Mesendoderm (in vitro differentiated cells): ENCODE results near the gene CCDC196.

Experiments
- DNase-seq: peaks from one replicate; pipeline ENCODE4 v3.0.0; 2013
- H2AK5ac ChIP-seq: 2 replicates; pipeline ENCODE4 v1.6.1; 2013; ENCODE audit warnings: low read length, inconsistent platforms
- H2BK120ac ChIP-seq: 2 replicates; pipeline ENCODE4 v1.6.1; 2013; ENCODE audit warnings: low read depth, mild to moderate bottlenecking, low read length, moderate library complexity, mixed read lengths
- H2BK15ac ChIP-seq: replicated peaks from 2 replicates; pipeline ENCODE4 v1.6.1; 2013; ENCODE audit warnings: low read depth, mild to moderate bottlenecking, moderate library complexity
- H2BK5ac ChIP-seq: 2 replicates; pipeline ENCODE4 v1.6.1; 2013; ENCODE audit warnings: low read length, inconsistent platforms
- H3K18ac ChIP-seq: 2 replicates; pipeline ENCODE4 v1.6.1; 2013; ENCODE audit warnings: mild to moderate bottlenecking, low read length, mixed read lengths
- H3K23ac ChIP-seq: one replicate; pipeline ENCODE4 v1.6.1; 2013; ENCODE audit warnings: low read length
- H3K27ac ChIP-seq: 2 replicates; pipeline ENCODE4 v1.5.1; 2013; ENCODE audit warnings: low read depth, mild to moderate bottlenecking, inconsistent platforms, low read length, moderate library complexity
- H3K27me3 ChIP-seq: 2 replicates; pipeline ENCODE4 v1.6.1; 2013; ENCODE audit warnings: low read length, control low read depth, mild to moderate bottlenecking, inconsistent platforms; ENCODE audit not compliant: insufficient read depth, poor library complexity
- H3K36me3 ChIP-seq: 2 replicates; pipeline ENCODE4 v1.6.1; 2013; ENCODE audit warnings: low read length, inconsistent platforms; ENCODE audit not compliant: control insufficient read depth, insufficient read depth
- H3K4ac ChIP-seq: one replicate; pipeline ENCODE4 v1.6.1; 2013; ENCODE audit warnings: low read depth, mild to moderate bottlenecking, low read length, moderate library complexity
- H3K4me1 ChIP-seq: 2 replicates; pipeline ENCODE4 v1.6.1; 2013; ENCODE audit warnings: low read depth, low read length, inconsistent platforms; ENCODE audit not compliant: control insufficient read depth
- H3K4me2 ChIP-seq: 2 replicates; pipeline ENCODE4 v1.6.1; 2013; ENCODE audit warnings: low read length
- H3K4me3 ChIP-seq: 2 replicates; pipeline ENCODE4 v1.5.1; 2013; ENCODE audit warnings: mild to moderate bottlenecking, low read length
- H3K56ac ChIP-seq: one replicate; pipeline ENCODE4 v1.6.1; 2013; ENCODE audit warnings: low read length
- H3K79me1 ChIP-seq: 2 replicates; pipeline ENCODE4 v1.6.1; 2013; ENCODE audit warnings: low read length, inconsistent platforms
- H3K79me2 ChIP-seq: 2 replicates; pipeline ENCODE4 v1.6.1; 2013; ENCODE audit warnings: mild to moderate bottlenecking, low read length; ENCODE audit not compliant: control insufficient read depth, insufficient read depth
- H3K9ac ChIP-seq: 2 replicates; pipeline ENCODE4 v1.6.1; 2013; ENCODE audit warnings: low read length, inconsistent platforms
- H4K5ac ChIP-seq: one replicate; pipeline ENCODE4 v1.6.1; 2013; ENCODE audit warnings: low read length
- H4K8ac ChIP-seq: one replicate; pipeline ENCODE4 v1.6.1; 2013; ENCODE audit warnings: low read depth, mild to moderate bottlenecking, control low read depth, low read length, moderate library complexity
- WGBS: extraction: QIAGEN DNeasy Blood & Tissue Kit; methylation state at CpG from one replicate; pipeline ENCODE4 v1.1.7; 2013; ENCODE audit warnings: low lambda C conversion rate, missing lambda C conversion rate; ENCODE audit not compliant: insufficient coverage; ENCODE audit errors: extremely low coverage; 5-methylcytosine and 5-hydroxymethylcytosine counted together

The CCDC196 gene

DNA sequence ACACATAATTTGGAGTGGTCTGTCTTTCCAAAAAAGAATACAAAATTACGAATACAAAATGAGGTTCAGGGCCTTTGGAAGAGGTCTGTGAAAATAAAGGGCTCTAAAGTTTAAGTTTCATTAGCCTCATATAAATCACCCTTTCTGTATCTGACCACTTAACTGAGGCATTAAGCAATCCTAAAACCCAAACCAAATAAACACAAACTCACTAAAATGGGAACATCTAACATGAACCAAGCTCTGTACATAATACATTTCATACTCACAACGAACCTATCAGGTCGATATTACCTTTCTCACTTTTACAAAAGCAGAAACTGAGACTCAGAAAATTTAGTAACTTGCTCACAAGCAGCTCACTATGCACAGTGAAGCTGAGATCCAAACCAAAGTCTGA, 1.1 kb upstream of the CCDC196 start:
- Histone ChIP-seq H3K4me2 (no peak overlapping the region), H3K4me1 (no peaks in the 10 kb centered on the region), H2BK15ac (no peak overlapping the region), H3K79me2 (no peaks in the 10 kb centered on the region), H3K23ac (no peak overlapping the region), H3K27ac (no peak overlapping the region), H2AK5ac (no peak overlapping the region), H3K56ac (no peak overlapping the region), H2BK120ac (no peak overlapping the region), H3K27me3 (no peaks in the 10 kb centered on the region), H4K5ac (no peak overlapping the region), H3K4me3 (no peak overlapping the region), H3K79me1 (no peaks in the 10 kb centered on the region), H3K9ac (no peak overlapping the region), H2BK5ac (no peak overlapping the region), H3K18ac (no peak overlapping the region), H4K8ac (no peak overlapping the region), H3K4ac (no peak overlapping the region), H3K36me3 (no peaks in the 10 kb centered on the region)
- 100% methylated on average over 1 of the region's 3 CpGs for WGBS
- DNase-seq = no peak

DNA sequence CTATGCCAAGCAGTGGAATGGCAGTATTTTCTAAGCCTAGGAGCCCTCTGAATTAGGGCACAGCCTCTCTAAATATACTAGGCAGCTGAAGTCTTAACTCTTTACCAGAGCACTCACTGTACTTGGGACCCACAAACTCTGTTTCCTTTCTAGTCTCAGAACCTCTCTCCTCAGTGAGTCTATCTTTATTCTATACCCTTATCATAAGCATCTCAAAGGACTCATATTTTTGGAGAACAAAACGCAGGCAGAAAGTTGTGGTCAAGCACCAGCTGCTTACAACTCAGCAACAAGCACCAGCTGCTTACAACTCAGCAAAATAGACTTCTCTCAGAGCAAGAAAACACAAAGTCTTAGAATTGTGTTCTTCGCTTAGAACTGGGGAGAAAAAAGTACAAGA, 993 bp downstream of the CCDC196 start:
- Histone ChIP-seq H3K4ac (no peak overlapping the region), H4K8ac (no peak overlapping the region), H2BK5ac (no peak overlapping the region), H3K18ac (no peak overlapping the region), H2BK120ac (no peak overlapping the region), H3K56ac (no peak overlapping the region), H3K27me3 (no peaks in the 10 kb centered on the region), H3K4me1 (no peaks in the 10 kb centered on the region), H3K27ac (no peak overlapping the region), H3K4me2 (no peak overlapping the region), H3K79me1 (no peaks in the 10 kb centered on the region), H2BK15ac (no peak overlapping the region), H2AK5ac (no peak overlapping the region), H3K79me2 (no peaks in the 10 kb centered on the region), H3K4me3 (no peak overlapping the region), H4K5ac (no peak overlapping the region), H3K23ac (no peak overlapping the region), H3K36me3 (no peaks in the 10 kb centered on the region), H3K9ac (no peak overlapping the region)
- WGBS = no CpG with 5 or more reads among the region's 2 CpGs
- DNase-seq = no peak

DNA sequence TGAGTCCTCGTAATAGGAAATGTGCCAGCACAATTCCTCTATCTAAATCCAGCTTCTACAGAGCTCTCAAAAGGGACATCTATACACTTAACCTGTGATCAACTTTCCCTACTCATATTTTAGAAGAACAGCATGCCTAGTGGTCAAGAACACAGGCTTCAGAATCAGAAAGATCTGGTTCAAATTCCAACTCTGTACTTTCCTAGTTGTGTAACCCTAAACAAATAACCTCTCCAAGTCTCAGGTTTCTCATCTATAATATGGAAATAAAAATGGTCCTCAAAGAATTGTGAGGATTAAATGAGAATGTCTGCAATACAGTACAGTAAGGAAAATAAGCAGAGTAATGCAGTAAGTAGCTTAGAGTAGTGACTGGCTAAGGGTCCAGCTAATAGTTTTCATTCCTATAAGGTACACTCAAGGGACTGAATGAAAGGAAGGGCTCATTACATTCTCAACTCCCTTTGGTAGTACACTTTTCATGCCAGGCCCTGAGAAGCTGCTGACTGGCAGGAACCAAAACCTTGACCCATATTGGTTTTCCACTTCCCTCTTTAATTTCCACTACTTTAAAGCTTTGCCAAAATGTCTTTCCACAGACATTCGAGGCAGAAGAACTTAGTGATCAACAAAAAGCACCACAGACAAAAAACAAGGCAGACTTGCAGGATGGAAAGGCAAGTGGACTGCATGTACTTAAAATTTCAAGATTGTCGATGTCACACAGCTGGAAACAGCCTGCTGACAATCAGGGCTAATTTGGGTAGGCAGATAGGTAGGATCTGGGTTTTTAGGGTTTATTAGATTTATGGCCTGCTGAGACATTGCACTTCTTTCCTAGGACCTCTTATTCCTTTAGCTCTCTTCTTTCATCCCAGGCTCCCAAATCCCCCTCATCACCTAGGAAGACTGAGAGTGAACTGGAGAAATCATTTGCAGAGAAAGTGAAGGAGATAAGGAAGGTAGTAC, 4.3 kb downstream of the CCDC196 start:
- no peak overlapping the region for H4K8ac ChIP-seq
- H3K4me2 ChIP-seq = no peak overlapping the region
- no CpG with 5 or more reads among the region's 3 CpGs for WGBS
- no peaks in the 10 kb centered on the region for H3K79me1 ChIP-seq
- H2BK5ac ChIP-seq = no peak overlapping the region
- DNase-seq = no peak
- no peak overlapping the region for H3K18ac ChIP-seq
- no peak overlapping the region for H2BK120ac ChIP-seq
- H3K27me3 ChIP-seq = no peaks in the 10 kb centered on the region
- no peak overlapping the region for H4K5ac ChIP-seq
- H3K27ac ChIP-seq = no peak overlapping the region
- H3K36me3 ChIP-seq = no peaks in the 10 kb centered on the region
- no peak overlapping the region for H3K23ac ChIP-seq
- H3K4me3 ChIP-seq = no peak overlapping the region
- no peaks in the 10 kb centered on the region for H3K4me1 ChIP-seq
- no peak overlapping the region for H2AK5ac ChIP-seq
- no peak overlapping the region for H3K4ac ChIP-seq
- no peak overlapping the region for H3K56ac ChIP-seq
- H3K9ac ChIP-seq = no peak overlapping the region
- H2BK15ac ChIP-seq = no peak overlapping the region
- H3K79me2 ChIP-seq = no peaks in the 10 kb centered on the region

DNA sequence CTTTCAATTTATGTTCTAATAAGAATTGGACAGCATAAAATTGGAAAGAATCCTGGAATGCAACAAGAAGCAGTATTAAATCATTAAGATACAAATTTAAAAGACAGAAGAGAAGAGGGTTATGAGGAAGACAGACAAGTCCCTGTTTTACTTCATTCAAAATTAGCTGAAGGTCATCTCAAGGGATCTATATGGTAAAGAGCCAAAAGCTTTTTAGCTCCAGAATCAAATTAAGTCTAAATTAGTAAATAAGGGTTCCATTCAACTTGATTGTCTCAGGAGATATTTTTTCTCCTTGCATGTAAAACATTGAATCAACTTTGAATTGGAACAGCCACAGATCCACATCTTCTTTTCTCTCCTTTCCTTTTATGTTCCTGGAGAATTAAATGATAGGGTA, 7.6 kb downstream of the CCDC196 start:
- Histone ChIP-seq H4K5ac (no peak overlapping the region), H3K79me2 (no peaks in the 10 kb centered on the region), H3K18ac (no peak overlapping the region), H3K27me3 (no peaks in the 10 kb centered on the region), H3K79me1 (no peaks in the 10 kb centered on the region), H3K4me2 (no peak overlapping the region), H3K27ac (no peak overlapping the region), H3K9ac (no peak overlapping the region), H3K4me1 (no peaks in the 10 kb centered on the region), H3K36me3 (no peaks in the 10 kb centered on the region), H2AK5ac (no peak overlapping the region), H4K8ac (no peak overlapping the region), H2BK5ac (no peak overlapping the region), H3K4ac (no peak overlapping the region), H2BK15ac (no peak overlapping the region), H3K56ac (no peak overlapping the region), H2BK120ac (no peak overlapping the region), H3K23ac (no peak overlapping the region), H3K4me3 (no peak overlapping the region)
- DNase-seq = no peak

DNA sequence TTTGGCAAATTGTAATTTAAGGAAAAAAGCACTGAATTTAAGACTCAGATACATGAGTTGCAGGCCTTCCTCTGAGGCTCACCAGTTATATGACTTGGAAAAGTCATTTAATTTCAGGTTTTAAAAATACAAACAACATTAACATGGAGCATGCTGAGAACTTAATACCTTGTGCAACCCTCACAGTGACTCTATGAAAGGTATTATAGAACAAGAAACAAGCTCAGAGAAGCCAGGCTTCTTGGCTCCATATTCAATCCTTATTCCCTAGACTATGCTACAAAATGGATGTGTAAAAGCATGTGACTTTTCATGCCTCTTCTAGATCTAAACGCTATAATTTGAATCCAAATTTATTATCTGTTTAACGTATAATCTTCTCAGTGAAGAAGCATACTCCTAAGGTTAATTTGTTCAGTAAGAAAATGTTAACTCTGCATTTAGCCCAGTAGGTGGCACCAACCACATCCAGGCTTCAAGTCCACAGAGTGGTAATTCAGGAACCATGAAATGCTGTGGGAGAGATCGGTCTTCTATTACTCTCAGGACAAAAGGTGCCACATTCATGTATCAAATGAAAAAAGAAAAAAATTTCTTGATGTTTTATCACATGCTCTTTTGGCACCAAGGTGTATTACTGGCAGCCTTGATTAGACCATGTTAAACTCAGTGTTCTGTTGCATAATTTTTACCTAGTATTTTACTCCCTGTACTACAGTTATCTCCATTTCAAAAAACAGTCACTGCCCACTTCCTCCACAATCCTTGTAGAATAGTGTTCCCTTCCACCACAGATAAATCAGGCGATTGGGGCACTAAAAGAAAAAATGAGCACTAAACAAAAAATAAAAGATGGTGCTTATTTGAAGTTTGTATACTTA, 9.3 kb downstream of the CCDC196 start:
- Histone ChIP-seq H3K79me2 (no peaks in the 10 kb centered on the region), H3K23ac (no peak overlapping the region), H3K4me2 (no peak overlapping the region), H3K4me1 (no peaks in the 10 kb centered on the region), H3K27ac (no peak overlapping the region), H2AK5ac (no peak overlapping the region), H3K36me3 (no peaks in the 10 kb centered on the region), H3K9ac (no peak overlapping the region), H3K4ac (no peak overlapping the region), H3K18ac (no peak overlapping the region), H3K56ac (no peak overlapping the region), H3K27me3 (no peaks in the 10 kb centered on the region), H2BK15ac (no peak overlapping the region), H3K79me1 (no peaks in the 10 kb centered on the region), H4K5ac (no peak overlapping the region), H2BK120ac (no peak overlapping the region), H3K4me3 (no peak overlapping the region), H2BK5ac (no peak overlapping the region), H4K8ac (no peak overlapping the region)
- no CpG with 5 or more reads among the region's 4 CpGs for WGBS
- DNase-seq = peak; percentile 68
